ENCODE data around the gene ST7L.
"Not testable (repeated sequence)": the region's sequence is repeated elsewhere in the genome, so short reads cannot be mapped to it uniquely, and the experiment has no call there.

Gene ST7L

DNA sequence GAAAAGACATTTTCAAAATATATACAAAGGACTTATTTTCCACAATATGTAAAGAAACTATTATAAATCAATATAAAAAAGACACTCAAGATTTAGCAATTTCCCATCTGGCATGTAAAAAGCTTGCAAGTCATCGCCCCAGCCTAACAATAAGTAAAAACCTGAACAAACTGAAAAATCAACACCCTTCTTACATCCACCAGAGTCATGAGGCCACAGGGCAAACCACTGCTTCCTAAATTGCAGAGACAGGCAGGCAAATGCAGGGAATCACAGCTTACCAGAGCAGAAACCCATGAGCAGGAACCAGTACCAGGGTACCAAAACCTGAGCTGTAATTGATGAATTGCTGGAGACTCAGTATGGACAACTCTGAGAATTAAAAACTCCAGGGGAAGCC lies 126.9 kb downstream of the ST7L start:
- no peak for DNase-seq (ENCODE audit: low read depth in 3 of 3)

DNA sequence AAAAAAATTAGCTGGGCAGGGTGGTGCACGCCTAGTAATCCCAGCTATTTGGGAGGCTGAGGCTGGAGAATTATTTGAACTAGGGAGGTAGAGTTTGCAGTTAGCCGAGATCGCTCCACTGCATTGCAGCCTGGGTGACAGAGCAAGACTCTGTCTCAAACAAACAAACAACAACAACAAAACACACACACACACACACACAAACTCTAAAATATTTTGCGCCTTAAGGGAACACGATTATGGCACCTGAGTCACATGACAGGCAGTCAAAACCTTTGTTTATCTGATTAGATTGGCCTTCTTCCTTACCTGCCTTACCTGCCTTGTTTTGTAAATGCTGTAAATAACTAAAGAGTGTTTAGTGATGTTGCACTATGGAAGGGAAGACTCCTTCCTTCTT lies 130.8 kb downstream of the ST7L start:
- DNase-seq (ENCODE audit: low read depth in 3 of 3), result no peak

DNA sequence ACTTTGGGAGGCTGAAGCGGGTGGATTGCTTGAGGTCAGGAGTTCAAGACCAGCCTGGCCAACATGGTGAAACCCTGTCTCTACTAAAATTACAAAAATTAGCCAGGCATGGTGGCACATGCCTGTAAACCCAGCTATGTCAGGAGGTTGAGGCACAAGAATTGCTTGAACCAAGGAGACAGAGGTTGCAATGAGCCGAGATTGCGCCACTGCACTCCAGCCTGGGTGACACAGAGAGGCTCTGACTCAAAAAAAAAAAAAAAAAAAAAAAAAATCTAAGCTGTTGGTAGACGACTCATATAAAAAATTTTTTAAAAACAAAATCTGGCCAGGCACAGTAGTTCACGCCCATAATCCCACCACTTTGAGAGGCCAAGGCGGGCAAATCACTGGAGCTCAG lies 131.3 kb downstream of the ST7L start:
- DNase-seq (ENCODE audit: low read depth in 3 of 3), result not testable (repeated sequence)

DNA sequence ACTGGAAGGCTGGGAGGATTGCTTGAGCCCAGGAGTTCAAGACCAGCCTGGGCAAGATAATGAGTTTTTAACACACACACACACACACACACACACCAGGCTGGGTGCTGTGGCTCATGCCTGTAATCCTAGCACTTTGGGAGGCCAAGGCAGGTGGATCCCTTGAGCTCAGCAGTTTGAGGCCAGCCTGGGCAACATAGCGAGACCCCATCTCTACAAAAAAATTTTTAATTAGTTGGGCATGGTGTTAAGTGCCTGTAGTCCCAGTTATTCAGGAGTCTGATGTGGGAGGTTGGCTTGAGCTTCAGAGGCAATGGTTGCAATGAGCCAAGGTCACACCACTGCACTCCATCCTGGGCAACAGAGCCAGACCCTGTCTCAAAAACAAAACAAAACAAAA lies 132.9 kb downstream of the ST7L start:
- DNase-seq (ENCODE audit: low read depth in 3 of 3), result not testable (repeated sequence)

DNA sequence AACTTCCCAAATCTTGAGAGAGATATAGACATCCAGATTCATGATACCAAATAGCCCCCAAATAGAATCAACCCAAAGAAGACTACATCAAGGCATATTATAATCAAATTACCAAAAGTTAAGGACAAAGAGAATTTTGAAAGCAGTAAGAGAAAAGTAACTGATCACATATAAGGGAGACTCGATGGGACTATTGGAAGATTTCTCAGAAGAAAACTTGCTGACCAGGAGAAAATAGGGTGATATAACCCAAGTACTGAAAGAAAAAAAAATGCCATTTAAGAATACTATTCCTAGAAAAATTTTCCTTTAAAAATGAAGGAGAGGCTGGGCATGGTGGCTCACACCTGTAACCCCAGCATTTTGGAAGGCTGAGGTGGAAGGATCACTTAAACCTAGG lies 140.6 kb downstream of the ST7L start:
- DNase-seq (ENCODE audit: low read depth in 3 of 3), result no peak

DNA sequence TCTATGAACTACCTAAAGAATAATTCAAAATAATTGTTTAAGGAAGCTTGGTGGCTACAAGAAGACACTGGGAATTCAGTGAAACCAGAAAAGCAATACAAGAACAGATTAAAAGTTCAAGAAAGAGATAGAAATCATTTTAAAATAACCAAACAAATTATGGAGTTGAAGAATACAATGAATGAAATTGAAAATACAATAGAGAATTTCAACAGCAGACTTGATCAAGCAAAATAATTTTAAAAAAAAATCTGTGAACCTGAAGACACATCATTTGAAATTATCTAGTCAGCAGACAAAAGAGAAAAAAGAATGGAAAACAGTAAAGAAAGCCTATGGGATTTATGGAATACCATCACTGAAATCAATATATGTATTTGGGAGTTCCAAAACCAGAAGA lies 141.4 kb downstream of the ST7L start:
- no peak for DNase-seq (ENCODE audit: low read depth in 3 of 3)

Measured in stimulated activated CD4-positive, alpha-beta T cell treated with anti-CD3 and anti-CD28 coated beads, TNF-alpha, amount 100 ng/mL, for 48 hours (primary cell).